Suppressor macrophage treated with lipopolysaccharide for 1 hour (primary cell): ENCODE measurements around the gene BIVM.

Source experiments
- DNase-seq, 3 donors: peaks; one replicate each; pipeline ENCODE4 v3.0.0-alpha.2; 2020 to 2022

BIVM gene

GRCh38 chr13:102798581-102799425, at the start of gene BIVM, which contains the start of gene POGLUT2:
Gene BIVM (plus strand): TSS chr13:102799119. CDS start chr13:102807268, 8,149 bp downstream.
Gene POGLUT2 (minus strand): TSS chr13:102798976. CDS start chr13:102798670, 306 bp downstream.
- peak; percentile 87 to 93 (median 89) for DNase-seq

GRCh38 chr13:102751886-102752285, 47.0 kb upstream of the BIVM start:
- no peak for DNase-seq

DNA sequence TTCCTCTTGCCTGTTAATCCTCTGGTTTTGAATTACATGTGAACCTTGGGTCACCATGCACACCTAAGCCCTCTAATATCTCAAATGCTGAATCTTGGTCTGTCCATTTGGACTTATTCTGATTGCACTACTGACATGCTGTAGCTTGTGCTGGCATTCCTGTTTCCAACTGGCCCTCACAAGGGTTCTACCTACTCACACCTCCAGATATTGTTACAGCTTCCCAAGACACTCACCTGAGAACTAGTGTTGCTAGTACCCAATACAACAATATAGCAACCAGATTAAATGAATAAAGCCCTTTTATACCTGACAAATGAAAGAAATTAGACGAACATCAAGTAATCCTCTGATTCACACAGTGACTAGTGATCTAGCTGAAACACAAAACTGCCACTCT, 41.9 kb upstream of the BIVM start:
- no peak for DNase-seq

DNA sequence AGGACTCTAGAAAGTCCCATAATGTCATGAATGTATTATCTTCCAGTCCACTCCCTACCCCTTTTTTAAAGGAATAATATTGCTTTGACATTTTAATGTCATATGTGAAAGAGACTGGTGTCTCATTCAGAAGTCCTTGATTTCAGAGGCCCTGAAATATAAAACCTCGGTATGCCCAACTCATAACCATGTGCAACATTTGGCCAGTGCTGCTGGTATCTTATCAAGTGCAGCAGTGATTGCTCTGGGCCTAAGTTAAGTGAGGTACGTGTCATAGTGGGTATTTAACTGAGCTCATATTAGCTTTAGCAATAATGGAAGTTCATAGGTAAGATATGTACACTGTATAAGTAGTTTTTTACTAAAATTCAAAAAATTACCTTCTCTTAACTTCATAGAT, 40.1 kb upstream of the BIVM start:
- no peak for DNase-seq

GRCh38 chr13:102761071-102761470, 37.8 kb upstream of the BIVM start:
- no peak for DNase-seq

GRCh38 chr13:102763741-102764140, 35.2 kb upstream of the BIVM start:
- DNase-seq: no peak

DNA sequence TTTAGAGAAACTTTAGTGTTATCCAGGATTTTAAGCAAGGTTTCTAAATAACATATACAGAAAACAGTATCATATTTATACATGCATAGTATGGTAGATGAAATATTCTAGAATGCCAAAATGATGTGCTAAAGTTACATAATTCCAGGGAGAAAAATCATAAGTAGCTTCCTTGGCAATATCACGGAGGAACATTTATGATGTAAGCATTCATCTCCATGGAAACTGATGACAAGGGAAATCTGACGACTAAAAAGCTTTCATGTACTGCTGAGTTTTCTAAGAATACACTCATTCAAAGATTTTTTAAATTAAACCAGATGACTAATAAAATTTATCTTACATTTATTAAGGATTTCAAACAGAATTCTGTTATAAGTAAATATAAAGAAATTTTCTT, 30.0 kb upstream of the BIVM start:
- DNase-seq: no peak

DNA sequence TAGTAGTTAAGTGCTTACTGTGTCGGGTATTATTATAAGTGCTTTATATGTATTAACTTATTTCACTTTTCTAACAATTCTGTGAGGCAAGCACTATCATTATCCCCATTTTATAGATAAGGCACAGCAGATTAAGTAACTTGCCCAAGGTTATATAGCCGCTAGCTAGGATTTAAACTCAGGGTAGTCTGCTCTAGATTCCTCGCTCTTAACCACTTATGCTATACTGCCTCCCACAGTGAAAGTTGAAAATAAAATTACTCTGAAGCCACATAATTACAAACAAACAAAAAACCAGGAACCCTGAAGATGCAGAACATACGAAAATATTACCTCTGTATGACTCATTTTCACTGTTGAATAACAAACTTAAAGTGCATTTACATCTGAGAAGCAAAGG, 29.2 kb upstream of the BIVM start:
- no peak for DNase-seq

DNA sequence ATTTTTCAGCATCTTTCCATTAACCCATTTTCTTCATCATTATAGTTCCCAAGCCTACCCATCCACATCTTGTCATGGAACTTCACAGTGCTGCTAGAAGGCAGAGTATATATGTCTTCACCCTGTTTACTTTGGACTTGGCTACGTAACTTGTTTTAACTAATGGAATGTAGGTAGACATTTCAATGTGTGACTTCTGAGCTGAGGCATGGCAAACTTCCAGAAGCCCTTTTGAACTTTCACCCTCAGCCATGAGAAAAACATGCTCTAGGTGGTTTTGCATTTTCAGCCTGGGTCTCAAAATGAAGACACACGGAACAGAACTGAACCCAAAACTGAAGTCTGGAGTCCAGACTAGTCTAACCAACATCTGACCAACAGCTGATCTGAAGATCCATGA, 28.5 kb upstream of the BIVM start:
- no peak for DNase-seq

GRCh38 chr13:102771298-102772041, 27.4 kb upstream of the BIVM start:
- no peak for DNase-seq

DNA sequence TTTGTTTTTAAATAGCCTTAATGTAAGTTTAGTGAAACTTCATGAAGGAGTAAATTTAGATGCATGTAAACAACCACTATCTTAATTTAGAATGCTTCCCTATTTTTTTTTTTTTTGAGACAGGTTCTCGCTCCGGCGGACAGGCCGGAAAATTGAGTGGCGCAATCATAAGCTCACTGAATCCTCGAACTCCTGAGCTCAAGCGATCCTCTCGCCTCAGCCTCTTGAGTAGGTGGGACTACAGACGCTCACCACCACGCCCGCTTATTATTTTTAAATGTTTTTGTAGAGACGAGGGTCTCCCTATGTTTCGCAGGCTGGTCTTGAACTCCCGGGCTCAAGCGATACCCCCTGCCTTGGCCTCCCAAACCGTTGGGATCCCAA, 26.9 kb upstream of the BIVM start:
- DNase-seq: peak in 1 of 3 donors; percentile 5

DNA sequence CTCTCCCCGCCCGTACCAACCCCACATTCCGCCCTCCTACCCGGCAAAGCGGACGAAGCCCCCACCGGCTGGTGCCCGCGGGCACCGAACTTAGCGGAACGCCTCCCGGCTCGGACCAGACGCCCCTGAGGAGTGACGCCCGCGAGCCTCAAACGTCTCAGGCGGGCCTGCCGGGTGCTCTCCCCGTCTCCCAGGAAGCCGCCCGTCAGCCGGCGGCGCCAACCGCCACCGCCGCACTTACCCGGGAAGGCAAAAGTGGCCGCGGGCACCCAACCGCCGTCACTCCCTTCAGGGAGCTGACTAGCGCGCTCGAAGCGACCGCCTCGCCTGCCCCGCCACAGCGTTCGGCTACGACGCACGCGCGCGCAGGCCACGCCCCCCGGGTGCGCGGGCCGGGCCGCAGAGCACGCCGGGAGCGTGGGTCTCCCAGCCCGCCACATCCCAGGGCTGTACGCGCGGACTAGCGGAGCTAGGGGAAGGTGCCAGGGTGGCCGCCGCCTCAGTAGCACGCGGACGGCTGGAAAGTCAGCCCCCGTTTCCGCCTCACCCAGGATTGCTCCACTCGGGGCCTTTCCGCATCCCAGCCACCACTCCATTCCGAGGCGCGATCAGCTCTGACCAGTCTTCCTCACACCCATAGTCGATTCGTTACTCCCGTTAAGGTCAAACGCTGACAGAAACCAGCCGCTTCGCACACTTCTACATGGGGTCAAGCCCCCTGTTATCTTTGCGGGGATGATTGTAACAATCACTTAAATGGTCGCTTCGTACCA, 25.3 kb upstream of the BIVM start, which contains the start of gene TEX30:
Gene TEX30, minus strand, starts transcription at position 346 of the 773 bp plus-strand sequence. CDS start 3,760 bp downstream, outside the sequence.
- DNase-seq: peak; percentile 96 to 98 (median 97)

DNA sequence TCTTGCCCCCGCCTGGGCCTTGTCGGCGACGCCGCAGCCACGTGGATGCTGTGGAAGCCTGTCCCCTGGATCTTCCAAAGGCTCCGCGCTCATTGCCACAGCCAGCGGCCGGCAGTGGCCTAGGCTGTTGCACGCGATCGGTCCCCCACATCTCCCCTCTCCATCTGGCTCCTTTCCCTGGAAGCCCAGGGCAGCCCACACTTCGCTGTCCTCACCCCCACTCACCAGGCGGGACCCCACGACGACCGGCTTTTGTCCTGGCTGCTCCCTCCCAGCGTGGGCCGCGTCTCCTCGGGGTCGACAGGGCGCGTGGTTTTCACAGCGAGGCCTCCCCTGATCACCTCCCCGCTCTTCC, 24.7 kb upstream of the BIVM start:
- DNase-seq: no peak

DNA sequence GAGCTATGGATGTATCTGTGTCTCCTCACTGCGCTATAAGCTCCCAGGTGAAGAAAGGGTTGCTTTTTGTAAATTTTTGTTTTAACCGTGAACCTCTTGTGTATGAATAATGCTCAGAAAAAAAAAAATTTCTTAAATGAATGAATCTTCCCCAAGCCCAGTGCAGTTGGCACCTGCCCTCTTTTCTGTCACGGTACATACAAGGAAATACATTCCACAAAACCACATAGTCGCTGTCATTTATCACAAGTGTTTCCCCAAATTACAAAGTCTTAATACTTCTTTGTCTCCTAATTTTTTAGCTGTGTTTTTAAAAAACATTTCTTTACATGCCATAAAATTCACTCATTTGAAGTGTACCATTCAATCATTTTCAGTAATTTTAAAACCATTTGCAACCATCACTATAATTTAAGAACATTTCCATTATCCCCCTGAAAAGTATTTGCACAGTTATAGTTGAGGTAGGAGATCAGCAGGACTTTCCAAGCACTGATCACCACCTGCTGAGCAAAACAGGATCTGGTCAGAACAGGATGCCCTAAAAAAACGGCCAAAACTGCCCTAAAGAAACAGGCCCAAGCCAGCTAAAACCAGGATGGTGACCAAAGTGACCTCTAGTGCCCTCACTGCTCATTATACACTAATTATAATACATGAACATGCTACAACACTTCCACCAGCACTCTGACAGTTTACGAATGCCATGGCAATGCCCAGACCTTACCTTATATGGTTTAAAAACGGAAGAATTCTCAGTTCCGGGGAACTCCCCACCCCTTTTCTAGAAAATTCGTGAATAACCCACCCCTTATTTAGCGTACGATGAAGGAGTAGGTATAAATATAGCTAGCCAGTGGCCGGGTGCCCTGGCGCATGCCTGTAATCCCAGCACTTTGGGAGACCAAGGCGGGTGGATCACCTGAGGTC, 24.1 kb upstream of the BIVM start:
- no peak for DNase-seq

DNA sequence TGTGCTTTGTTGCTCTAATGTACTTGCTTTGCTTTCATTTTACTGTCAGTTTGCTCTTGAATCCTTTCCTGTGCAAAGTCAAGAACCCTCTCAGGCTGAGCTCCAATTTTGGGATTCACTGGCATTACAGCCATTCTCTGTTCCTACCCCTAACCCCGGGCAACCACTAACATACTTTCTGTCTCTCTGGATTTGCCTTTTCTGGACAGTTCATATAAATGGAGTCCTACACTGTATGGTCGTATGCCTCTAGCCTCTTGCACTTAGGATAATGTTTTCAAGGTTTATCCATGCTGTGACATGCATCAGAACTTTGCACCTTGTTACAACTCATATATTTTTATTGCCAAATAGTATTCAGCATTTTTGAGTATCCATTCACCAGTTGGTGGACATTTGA, 22.6 kb upstream of the BIVM start:
- no peak for DNase-seq

- DNase-seq: no peak
Observed at GRCh38 chr13:102777736-102778135, 21.2 kb upstream of the BIVM start.

- DNase-seq: peak in 2 of 3 donors; percentile 7 to 25
Observed at GRCh38 chr13:102779436-102780159, 19.3 kb upstream of the BIVM start.

- DNase-seq: peak in 2 of 3 donors; percentile 15 to 61
Observed at GRCh38 chr13:102780656-102781055, 18.3 kb upstream of the BIVM start.

GRCh38 chr13:102781591-102781990, 17.3 kb upstream of the BIVM start:
- DNase-seq: peak in 1 of 3 donors; percentile 36

DNA sequence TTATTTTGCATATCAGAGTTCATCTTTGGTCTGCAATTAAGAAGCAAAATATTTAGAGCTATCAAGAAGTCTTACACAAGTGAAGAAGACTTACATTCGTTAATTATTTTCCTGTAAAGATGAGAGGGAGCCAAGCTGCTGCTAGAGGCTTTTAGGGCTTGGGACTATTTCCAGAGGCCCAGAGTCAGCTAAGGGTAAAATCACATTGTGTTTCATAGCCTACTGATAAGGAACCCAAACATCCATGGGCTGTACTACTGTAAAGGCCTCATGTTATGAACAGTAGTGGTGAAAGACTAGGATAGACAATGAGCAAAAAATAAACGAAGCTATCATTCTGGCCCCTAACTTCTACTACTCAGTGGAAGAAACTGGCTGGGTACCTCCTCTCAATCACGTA, 14.4 kb upstream of the BIVM start:
- no peak for DNase-seq

DNA sequence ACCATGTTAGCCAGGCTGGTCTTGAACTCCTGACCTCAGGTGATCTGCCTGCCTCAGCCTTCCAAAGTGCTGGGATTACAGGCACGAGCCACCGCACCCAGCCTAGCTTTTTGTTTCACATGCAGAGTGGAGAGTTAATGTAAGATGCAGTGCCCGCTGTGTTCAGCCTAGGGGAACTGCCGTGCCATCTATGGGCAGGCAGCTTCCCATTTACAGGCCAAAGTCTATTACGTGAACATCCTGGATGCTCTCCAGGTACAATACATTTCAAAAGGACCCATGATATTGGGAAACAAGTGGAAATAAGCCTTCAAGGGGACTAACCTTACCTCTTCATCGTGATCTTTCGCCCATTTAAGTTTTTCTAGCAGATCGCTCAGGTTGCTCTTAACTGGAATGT, 10.2 kb upstream of the BIVM start:
- no peak for DNase-seq
